Measurements from ENCODE around the gene SLC1A6.

- TF ChIP-seq SP1 (CRISPR knock-in tag; IDR thresholded peaks at IDR 0.05) (no peak), CTCF (IDR thresholded peaks at IDR 0.05 in 2 of 3, conservative IDR thresholded peaks at IDR 0.05 in 1 of 3; ENCODE audit: insufficient read depth in 2 of 3, low read depth in 1 of 3, low read length in 3 of 3) (no peak), CC2D1A (IDR thresholded peaks at IDR 0.05) (no peak), POLR2AphosphoS5 (IDR thresholded peaks at IDR 0.05; ENCODE audit: control insufficient read depth, insufficient read depth, low read depth, low read length) (no peak), ZKSCAN8 (CRISPR knock-in tag; IDR thresholded peaks at IDR 0.05) (no peak), CCNT2 (IDR thresholded peaks at IDR 0.05; ENCODE audit: borderline replicate concordance, extremely low read depth, insufficient read length, low read depth, low read length) (no peak), ZNF644 (tag; IDR thresholded peaks at IDR 0.05; ENCODE audit: low read depth) (no peak), MXI1 (IDR thresholded peaks at IDR 0.05; ENCODE audit: low read depth, low read length) (no peak), USF1 (CRISPR knock-in tag; IDR thresholded peaks at IDR 0.05) (no peak), ZFP30 (CRISPR knock-in tag; IDR thresholded peaks at IDR 0.05; ENCODE audit: borderline replicate concordance) (no peak), POLR2A (conservative IDR thresholded peaks at IDR 0.05) (no peak), CREB3 (tag; conservative IDR thresholded peaks at IDR 0.05; ENCODE audit: low read depth) (no peak), SNAPC5 (CRISPR knock-in tag; IDR thresholded peaks at IDR 0.05) (no peak)
Observed at GRCh38 chr19:14916848-14917247, 62.8 kb downstream of the SLC1A6 start.
